ES-I3 (cell line): ENCODE measurements around the gene KLC3.
"Not testable (repeated sequence)": the region's sequence is repeated elsewhere in the genome, so short reads cannot be mapped to it uniquely, and the experiment has no call there.

Source experiments
- H3K36me3 ChIP-seq: 2 replicates; pipeline ENCODE4 v1.6.1; 2013; ENCODE audit warnings: mild to moderate bottlenecking, low read length, control low read depth, moderate library complexity; ENCODE audit not compliant: insufficient read depth
- H3K4me1 ChIP-seq: 2 replicates; pipeline ENCODE4 v1.6.1; 2013; ENCODE audit warnings: mild to moderate bottlenecking, control low read depth, low read length; ENCODE audit not compliant: insufficient read depth
- H3K9ac ChIP-seq: 2 replicates; pipeline ENCODE4 v1.6.1; 2013; ENCODE audit warnings: low read depth, mild to moderate bottlenecking, low read length, moderate library complexity
- H3K9me3 ChIP-seq: 2 replicates; pipeline ENCODE4 v1.6.1; 2013; ENCODE audit warnings: mild to moderate bottlenecking, low read length, moderate library complexity; ENCODE audit not compliant: control insufficient read depth, insufficient read depth

The KLC3 gene

DNA sequence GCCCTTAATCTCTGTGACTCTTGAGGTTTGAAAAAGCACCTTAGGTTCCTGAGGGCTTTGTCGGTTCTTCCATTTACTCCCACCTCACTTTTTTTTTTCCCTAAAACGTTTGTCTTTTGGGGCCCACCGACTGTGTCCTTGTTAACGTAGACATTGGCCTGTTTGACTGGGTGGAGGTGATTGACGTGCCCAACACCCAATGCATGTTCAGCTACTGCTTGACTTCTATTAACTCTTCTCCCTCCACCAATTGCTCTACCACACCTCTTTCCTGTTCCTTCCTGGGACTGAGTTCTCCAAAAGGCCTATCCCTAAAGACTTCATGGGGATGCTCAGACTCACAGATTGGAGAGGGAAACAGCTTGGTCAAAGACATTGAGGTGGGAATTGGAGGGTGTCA is 35.1 kb upstream of the KLC3 start:
- no peaks in the 10 kb centered on the region for H3K36me3 ChIP-seq
- H3K9ac ChIP-seq = no peak overlapping the region
- peaks cover 9% of the 10 kb centered on the region; the same call in 1 of the 2 replicates for H3K4me1 ChIP-seq
- no peaks in the 10 kb centered on the region; the same call in 1 of the 2 replicates for H3K9me3 ChIP-seq

DNA sequence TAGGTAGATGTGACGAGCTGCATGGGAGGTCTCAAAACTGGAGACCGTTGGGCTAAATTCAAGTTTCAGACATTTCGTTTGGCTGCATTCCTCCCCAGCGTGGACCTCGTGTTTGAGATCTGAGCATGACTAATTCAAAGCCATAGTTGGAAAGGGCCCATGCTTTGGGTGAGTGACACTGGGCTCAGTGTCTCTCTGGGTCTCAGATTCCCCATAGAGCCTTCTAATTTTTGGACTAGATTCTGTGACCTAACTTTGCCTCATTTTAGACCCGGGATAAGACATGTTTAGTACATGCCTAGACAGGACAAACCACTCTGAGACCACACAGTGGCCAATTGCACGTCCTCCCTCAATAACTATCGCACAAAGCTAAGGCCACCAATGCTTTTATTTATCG is 34.5 kb upstream of the KLC3 start:
- Histone ChIP-seq H3K36me3 (no peaks in the 10 kb centered on the region), H3K4me1 (peaks cover 9% of the 10 kb centered on the region; the same call in 1 of the 2 replicates), H3K9ac (no peak overlapping the region), H3K9me3 (no peaks in the 10 kb centered on the region; the same call in 1 of the 2 replicates)

DNA sequence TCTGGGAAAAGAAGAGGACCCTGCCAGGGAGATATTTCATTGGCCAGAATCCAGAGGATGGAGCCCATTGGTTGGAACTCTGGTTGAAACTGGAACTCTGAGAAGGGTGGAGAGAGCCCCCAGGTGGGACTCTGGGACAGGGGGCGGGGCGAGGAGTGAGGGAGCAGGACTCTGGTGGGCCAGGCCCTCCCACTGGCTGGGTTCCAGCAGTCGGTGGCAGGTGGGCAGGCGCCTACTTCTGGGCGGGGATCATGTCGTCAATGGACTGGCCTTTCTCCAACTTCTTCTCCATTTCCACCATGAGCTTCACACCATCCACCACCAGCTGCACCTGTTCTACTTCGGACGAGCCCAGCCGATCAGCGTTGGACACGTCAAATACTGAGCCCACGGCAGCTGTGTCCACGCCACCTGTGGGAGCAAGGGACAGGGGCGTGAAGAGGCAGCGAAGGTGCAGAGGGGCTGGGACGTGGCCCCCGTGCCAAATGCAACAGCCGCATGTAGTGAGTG is 34.0 kb upstream of the KLC3 start:
- Histone ChIP-seq H3K9me3 (no peaks in the 10 kb centered on the region; the same call in 1 of the 2 replicates), H3K4me1 (peaks cover 9% of the 10 kb centered on the region; the same call in 1 of the 2 replicates), H3K9ac (no peak overlapping the region)

DNA sequence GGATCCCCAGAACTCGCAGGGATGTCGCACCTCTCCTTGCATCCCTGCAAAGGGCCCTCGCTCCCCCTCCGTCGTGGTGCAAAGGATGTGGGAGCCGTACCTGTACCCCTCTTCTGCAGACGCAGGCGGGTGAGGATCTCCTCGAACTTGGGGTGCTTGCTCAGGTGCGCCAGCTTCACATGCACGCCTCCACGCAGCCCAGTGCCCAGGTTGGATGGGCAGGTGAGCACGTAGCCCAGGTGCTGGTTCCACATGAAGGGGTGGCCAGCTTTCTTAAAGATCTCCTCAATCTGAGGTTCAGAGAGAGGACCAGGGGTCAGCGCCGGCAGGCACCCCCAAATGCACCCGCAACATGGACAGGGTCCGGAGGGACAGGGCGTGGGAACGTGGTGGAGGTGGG is 33.2 kb upstream of the KLC3 start:
- H3K4me1 ChIP-seq = peaks cover 9% of the 10 kb centered on the region; the same call in 1 of the 2 replicates
- no peak overlapping the region for H3K9ac ChIP-seq
- H3K9me3 ChIP-seq = no peaks in the 10 kb centered on the region; the same call in 1 of the 2 replicates
- H3K36me3 ChIP-seq = no peaks in the 10 kb centered on the region

More for the DNA sequence above, 34.0 kb upstream of the KLC3 start:
- no peaks in the 10 kb centered on the region for H3K36me3 ChIP-seq

DNA sequence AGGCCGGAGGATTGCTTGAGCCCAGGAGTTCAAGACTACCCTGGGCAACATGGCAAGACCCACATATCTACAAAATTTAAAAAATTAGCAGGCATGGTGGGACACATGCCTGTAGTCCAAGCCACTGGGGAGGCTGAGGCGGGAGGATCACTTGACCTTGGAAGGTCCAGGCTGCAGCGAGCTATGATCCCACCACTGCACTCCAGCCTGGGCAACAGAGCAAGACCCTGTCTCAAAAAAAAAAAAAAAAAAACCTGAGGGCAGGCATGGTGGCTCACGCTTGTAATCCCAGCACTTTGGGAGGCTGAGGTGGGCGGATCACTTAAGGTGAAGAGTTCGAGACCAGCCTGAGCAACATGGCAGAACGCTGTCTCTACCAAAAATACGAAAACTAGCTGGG is 31.2 kb upstream of the KLC3 start:
- H3K9ac ChIP-seq, H3K4me1 ChIP-seq, H3K36me3 ChIP-seq, H3K9me3 ChIP-seq: not testable (repeated sequence)

DNA sequence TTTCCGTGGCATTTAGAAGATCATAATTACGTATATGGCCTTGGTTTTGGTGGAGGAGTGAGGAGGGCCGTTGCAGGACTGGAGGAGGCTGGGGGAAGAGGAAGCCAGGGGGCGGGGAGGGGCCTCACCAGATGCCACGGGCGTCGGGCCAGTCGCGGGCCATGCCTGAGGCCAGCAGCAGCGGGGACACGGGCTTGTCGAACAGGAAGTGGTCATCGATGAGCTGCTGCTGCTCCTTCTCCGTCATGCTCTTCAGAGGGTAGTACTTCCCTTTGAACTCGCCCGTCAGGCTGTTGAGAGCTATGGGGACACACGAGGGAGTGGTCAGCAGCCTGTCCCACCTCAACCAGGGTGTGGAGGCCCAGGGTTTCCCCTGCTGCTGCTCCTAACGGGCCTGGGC is 28.9 kb upstream of the KLC3 start:
- Histone ChIP-seq H3K9ac (no peak overlapping the region), H3K4me1 (no peaks in the 10 kb centered on the region), H3K9me3 (no peaks in the 10 kb centered on the region), H3K36me3 (no peaks in the 10 kb centered on the region)

DNA sequence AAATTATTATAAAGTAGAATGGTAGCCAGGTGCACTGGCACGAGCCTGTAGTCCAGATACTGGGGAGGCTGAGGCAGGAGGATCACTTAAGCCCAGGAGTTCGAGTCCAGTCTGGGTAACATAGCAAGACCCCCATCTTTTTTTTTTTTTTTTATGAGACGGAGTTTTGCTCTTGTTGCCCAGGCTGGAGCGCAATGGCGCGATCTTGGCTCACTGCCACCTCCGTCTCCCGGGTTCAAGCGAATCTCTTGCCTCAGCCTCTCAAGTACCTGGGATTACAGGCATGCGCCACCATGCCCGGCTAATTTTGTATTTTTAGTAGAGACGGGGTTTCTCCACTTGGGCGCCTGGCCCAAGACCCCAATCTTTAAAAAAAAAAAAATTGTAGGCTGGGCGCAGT is 28.3 kb upstream of the KLC3 start:
- not testable (repeated sequence) for H3K36me3 ChIP-seq, H3K9me3 ChIP-seq, H3K9ac ChIP-seq, H3K4me1 ChIP-seq

DNA sequence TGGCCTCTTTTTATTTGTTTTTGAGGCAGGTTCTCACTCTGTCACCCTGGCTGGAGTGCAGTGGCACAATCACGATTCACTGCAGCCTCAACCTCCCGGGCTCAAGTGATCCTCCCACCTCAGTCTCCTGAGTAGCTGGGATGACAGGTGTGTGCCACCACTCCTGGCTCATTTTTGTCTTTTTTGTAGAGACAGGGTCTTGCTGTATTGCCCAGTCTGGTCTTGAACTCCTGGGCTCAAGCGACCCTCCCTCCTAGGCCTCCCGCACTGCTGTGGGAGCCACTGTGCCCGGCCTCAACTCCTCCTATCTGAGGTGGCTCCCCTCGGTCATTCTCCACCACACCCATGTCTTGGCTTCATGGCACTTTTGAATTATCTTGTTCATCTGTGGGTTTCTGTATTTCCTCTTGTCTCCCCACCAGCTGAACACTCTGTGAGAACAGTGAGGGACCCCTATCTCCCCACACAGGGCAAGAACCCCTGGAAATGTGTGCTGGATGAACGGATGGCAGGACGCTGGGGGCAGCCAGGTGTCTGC is 25.8 kb upstream of the KLC3 start:
- no peaks in the 10 kb centered on the region for H3K36me3 ChIP-seq
- no peaks in the 10 kb centered on the region for H3K9me3 ChIP-seq
- H3K9ac ChIP-seq = no peak overlapping the region
- no peaks in the 10 kb centered on the region for H3K4me1 ChIP-seq

DNA sequence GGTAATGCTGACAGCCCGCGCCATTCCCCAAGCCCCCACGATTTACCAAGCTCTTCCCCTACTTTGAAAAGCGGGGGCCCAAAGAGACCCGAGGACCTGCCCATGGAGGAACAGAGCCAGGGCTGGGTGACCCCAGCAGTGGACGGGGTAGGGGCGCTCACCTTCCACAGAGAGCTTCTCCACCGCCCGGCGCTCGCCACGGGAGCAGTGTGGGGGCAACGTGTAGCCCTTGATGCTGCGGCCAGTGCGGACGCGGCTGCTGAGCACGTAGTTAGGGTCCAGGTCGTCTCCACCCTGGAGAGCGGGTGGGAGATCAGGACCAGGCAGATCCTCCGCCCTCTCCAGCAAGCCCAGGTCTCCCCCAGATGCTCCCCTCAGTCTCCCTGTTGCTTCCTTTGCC is 25.2 kb upstream of the KLC3 start:
- Histone ChIP-seq H3K9ac (no peak overlapping the region), H3K9me3 (no peaks in the 10 kb centered on the region), H3K36me3 (no peaks in the 10 kb centered on the region), H3K4me1 (no peaks in the 10 kb centered on the region)

DNA sequence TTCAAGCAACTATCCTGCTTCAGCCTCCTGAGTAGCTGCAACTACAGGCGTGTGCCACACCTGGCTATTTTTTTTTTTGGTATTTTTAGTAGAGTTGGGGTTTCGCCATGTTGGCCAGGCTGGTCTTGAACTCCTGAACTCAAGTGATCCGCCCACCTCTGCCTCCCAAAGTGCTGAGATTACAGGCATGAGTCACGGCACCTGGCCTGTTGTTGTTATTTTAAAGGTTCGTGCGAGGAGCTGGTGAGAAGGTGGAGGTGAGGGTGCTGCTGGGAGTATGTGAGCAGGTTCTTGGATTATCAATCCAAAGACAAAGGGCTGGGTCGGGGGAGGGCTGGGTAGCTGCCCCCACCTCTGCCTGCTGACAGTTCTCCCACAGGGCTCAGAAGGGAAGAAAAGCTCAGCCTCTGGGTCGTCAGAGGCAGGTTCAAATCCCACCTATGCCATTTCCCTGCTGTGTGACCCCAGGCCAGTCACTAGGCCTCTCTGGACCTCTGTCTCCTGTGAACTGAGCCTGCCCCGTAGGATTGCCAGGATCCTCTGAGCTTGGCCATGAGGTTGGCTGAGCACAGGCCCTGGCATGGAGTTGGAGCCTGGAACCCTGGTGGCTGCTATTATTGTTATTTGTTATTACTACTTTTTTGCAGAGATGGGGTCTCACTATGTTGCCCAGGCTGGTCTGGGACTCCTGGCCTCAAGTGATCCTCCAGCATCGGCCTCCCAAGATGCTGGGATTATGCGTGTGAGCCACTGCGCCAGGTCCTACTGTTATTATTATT is 19.4 kb upstream of the KLC3 start:
- H3K36me3 ChIP-seq = no peaks in the 10 kb centered on the region
- H3K9ac ChIP-seq = no peak overlapping the region
- peaks cover 14% of the 10 kb centered on the region; the same call in 1 of the 2 replicates for H3K4me1 ChIP-seq
- H3K9me3 ChIP-seq = no peaks in the 10 kb centered on the region

DNA sequence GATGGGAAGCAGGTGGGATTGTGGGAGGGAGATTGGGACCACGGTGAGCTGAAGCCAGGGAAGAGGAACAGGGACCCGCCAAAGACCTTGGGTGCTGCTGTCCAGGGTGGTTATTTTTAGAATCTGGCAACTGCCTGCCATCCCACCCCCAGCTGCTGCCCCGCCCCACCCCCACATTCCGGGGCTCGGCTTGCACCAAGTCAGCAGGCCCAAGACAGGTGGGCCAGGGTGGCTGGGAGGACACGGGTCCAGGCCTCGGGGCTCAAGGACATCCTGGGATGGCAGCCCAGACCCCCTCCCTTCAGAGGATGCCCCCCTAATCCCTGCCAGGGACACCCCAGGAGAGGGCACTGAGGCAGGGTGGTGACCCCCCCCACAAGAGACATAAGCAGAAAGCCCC is 18.7 kb upstream of the KLC3 start:
- Histone ChIP-seq H3K9ac (no peak overlapping the region), H3K4me1 (peaks cover 14% of the 10 kb centered on the region; the same call in 1 of the 2 replicates), H3K36me3 (no peaks in the 10 kb centered on the region), H3K9me3 (no peaks in the 10 kb centered on the region)

DNA sequence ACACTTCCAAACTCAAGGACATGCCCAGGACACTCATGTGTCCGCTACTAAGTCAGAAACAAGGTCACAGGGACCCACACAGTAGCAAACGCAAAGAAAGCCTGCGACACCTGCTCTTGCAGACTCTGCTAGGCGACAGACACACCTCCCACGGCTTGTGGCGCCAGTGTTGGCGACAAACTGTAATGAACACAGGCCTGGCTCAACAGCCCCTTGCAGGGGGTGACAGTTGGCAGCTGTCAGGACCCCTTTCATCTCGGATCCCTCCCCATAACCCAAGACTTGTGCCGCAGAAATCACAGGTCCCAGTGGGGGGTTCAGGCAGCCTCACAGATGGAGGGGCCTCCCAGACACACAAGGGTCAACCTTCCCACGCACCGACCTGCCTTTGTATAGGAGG is 18.2 kb upstream of the KLC3 start:
- no peaks in the 10 kb centered on the region for H3K9me3 ChIP-seq
- H3K36me3 ChIP-seq = no peaks in the 10 kb centered on the region
- no peak overlapping the region for H3K9ac ChIP-seq
- peaks cover 14% of the 10 kb centered on the region; the same call in 1 of the 2 replicates for H3K4me1 ChIP-seq

DNA sequence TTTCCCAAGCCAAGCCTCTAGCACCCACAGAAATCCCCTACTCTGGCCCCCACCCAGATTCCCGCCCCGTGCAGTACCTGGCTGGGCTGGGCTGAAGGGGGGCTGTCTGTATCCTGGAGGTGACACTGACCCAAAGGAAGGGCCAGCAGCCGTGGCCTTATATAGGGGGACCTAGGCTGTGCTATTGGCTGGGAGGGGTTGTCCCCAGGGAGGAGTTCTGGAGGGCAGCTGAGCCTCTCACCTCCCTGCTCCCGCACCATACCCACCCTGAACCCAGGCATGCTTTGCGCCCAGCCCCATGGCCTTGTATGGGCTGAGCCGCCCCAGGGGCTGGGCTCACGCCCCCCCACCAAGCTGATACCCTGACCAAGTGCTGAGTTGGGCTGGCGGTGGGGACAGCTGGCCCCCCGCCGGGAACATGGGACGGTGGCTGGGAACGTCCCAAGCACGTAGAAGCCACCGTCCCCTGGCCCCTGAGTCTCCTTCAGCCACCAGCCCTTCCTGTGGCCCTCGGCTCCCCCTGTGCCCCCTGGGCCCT is 17.7 kb upstream of the KLC3 start, which contains the start of gene CKM:
Gene CKM, minus strand, starts transcription at position 132 of the 538 bp plus-strand sequence. CDS start 3,162 bp downstream, outside the sequence.
- H3K9me3 ChIP-seq = no peaks in the 10 kb centered on the region
- peak within 1 kb of the TSS; percentile 65 for H3K9ac ChIP-seq
- no peaks in the 10 kb centered on the region for H3K36me3 ChIP-seq
- peaks cover 14% of the 10 kb centered on the region; the same call in 1 of the 2 replicates for H3K4me1 ChIP-seq

DNA sequence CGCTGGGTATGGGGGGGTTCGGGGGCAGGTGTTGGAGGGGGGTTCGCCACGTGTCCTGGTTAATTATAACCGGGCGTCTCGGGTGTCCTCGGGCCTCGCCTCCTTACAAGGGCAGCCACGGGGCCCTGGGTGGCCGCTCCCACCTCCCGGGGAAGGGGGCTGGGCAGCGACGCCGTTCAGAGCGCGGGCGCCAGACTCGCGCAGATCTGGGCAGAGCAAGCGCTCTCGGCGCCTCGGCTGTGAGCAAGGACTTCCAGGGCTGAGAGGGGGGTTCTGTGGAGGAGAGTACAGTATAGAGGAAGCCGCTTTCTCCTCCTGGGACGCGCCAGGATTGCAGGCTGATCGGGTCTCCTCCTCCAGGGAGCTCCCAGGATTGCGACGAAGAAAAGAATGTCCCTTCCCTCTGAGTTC is 16.9 kb upstream of the KLC3 start:
- Histone ChIP-seq H3K9me3 (no peaks in the 10 kb centered on the region), H3K4me1 (peaks cover 14% of the 10 kb centered on the region; the same call in 1 of the 2 replicates), H3K9ac (peak overlapping the region; percentile 65), H3K36me3 (no peaks in the 10 kb centered on the region)
